ENCODE measurements around the gene ENOSF1.

The ENOSF1 gene

GRCh38 chr18:629269-630150, 82.9 kb downstream of the ENOSF1 start:
- no peak overlapping the region for H2AFZ ChIP-seq (ENCODE audit: low read depth, low read length)
- H3K36me3 ChIP-seq (ENCODE audit: insufficient read depth, low read length) = no peaks in the 10 kb centered on the region
- H3K4me1 ChIP-seq (ENCODE audit: insufficient read depth, low read length) = no peaks in the 10 kb centered on the region
- H3K27ac ChIP-seq (ENCODE audit: low read length) = no peak overlapping the region
- no peak overlapping the region for H3K4me3 ChIP-seq (ENCODE audit: low read depth in 1 of 2, low read length in 2 of 2)
- H3K9me3 ChIP-seq (ENCODE audit: insufficient read depth, low read length, severe bottlenecking) = no peaks in the 10 kb centered on the region
- no peaks in the 10 kb centered on the region for H4K20me1 ChIP-seq (ENCODE audit: insufficient read depth, low read length)
- no peak overlapping the region for H3K9ac ChIP-seq (ENCODE audit: low read depth, low read length)
- ATAC-seq (ENCODE audit: insufficient read depth, low read depth) (peak; percentile 40; the same call in 1 of the 3 replicates), DNase-seq (no peak)
- no peaks in the 10 kb centered on the region for H3K79me2 ChIP-seq (ENCODE audit: insufficient read depth, low read length)
- H3K27me3 ChIP-seq (ENCODE audit: insufficient read depth, low read length, poor library complexity) = no peaks in the 10 kb centered on the region
- TF ChIP-seq CTCF (IDR thresholded peaks at IDR 0.05; ENCODE audit: borderline replicate concordance, extremely low read depth, low read length, poor library complexity, severe bottlenecking) = peak; percentile 34
- TF ChIP-seq EZH2 (IDR thresholded peaks at IDR 0.05; ENCODE audit: borderline replicate concordance, low read depth, low read length, severe bottlenecking) = no peak
- no peak overlapping the region for H3K4me2 ChIP-seq (ENCODE audit: insufficient read depth, low read length)

- no peak for ATAC-seq (ENCODE audit: insufficient read depth, low read depth)
- DNase-seq = no peak
- Histone ChIP-seq H3K27ac (ENCODE audit: low read length) (no peak overlapping the region), H3K36me3 (ENCODE audit: insufficient read depth, low read length) (no peaks in the 10 kb centered on the region), H3K4me1 (ENCODE audit: insufficient read depth, low read length) (peaks cover 2% of the 10 kb centered on the region; the same call in 1 of the 2 replicates), H3K27me3 (ENCODE audit: insufficient read depth, low read length, poor library complexity) (no peaks in the 10 kb centered on the region), H4K20me1 (ENCODE audit: insufficient read depth, low read length) (no peaks in the 10 kb centered on the region), H3K79me2 (ENCODE audit: insufficient read depth, low read length) (no peaks in the 10 kb centered on the region), H3K4me3 (ENCODE audit: low read depth in 1 of 2, low read length in 2 of 2) (no peak overlapping the region), H3K4me2 (ENCODE audit: insufficient read depth, low read length) (no peak overlapping the region), H2AFZ (ENCODE audit: low read depth, low read length) (no peak overlapping the region), H3K9ac (ENCODE audit: low read depth, low read length) (no peak overlapping the region), H3K9me3 (ENCODE audit: insufficient read depth, low read length, severe bottlenecking) (no peaks in the 10 kb centered on the region)
- no peak for TF ChIP-seq EZH2 (IDR thresholded peaks at IDR 0.05; ENCODE audit: borderline replicate concordance, low read depth, low read length, severe bottlenecking)
- no peak for TF ChIP-seq CTCF (IDR thresholded peaks at IDR 0.05; ENCODE audit: borderline replicate concordance, extremely low read depth, low read length, poor library complexity, severe bottlenecking)
Observed at GRCh38 chr18:627231-627630, 85.2 kb downstream of the ENOSF1 start.

- Histone ChIP-seq H4K20me1 (ENCODE audit: insufficient read depth, low read length) (no peaks in the 10 kb centered on the region), H3K36me3 (ENCODE audit: insufficient read depth, low read length) (no peaks in the 10 kb centered on the region), H3K27ac (ENCODE audit: low read length) (no peak overlapping the region), H3K9me3 (ENCODE audit: insufficient read depth, low read length, severe bottlenecking) (no peaks in the 10 kb centered on the region), H3K9ac (ENCODE audit: low read depth, low read length) (no peak overlapping the region), H3K79me2 (ENCODE audit: insufficient read depth, low read length) (no peaks in the 10 kb centered on the region), H3K4me1 (ENCODE audit: insufficient read depth, low read length) (peaks cover 2% of the 10 kb centered on the region; the same call in 1 of the 2 replicates), H2AFZ (ENCODE audit: low read depth, low read length) (peak overlapping the region; percentile 49; the same call in 1 of the 2 replicates), H3K27me3 (ENCODE audit: insufficient read depth, low read length, poor library complexity) (peaks cover 4% of the 10 kb centered on the region), H3K4me3 (ENCODE audit: low read depth in 1 of 2, low read length in 2 of 2) (no peak overlapping the region), H3K4me2 (ENCODE audit: insufficient read depth, low read length) (no peak overlapping the region)
- ATAC-seq (ENCODE audit: insufficient read depth, low read depth) = peak; percentile 99
- DNase-seq = peak; percentile 78
- TF ChIP-seq CTCF (IDR thresholded peaks at IDR 0.05; ENCODE audit: borderline replicate concordance, extremely low read depth, low read length, poor library complexity, severe bottlenecking) = peak; percentile 78
- TF ChIP-seq EZH2 (IDR thresholded peaks at IDR 0.05; ENCODE audit: borderline replicate concordance, low read depth, low read length, severe bottlenecking) = no peak
Observed at GRCh38 chr18:623761-624620, 88.4 kb downstream of the ENOSF1 start.
